Measurements from ENCODE around the gene UNC5B.
A peak's percentile ranks its signal among the peaks of the same experiment; 100 is the strongest.

UNC5B gene

GRCh38 chr10:71283876-71284275, 71.5 kb downstream of the UNC5B start:
- no peak overlapping the region for H3K9ac ChIP-seq (ENCODE audit: low read depth, low read length)
- no peak overlapping the region for H2AFZ ChIP-seq (ENCODE audit: low read depth, low read length)
- H3K27me3 ChIP-seq (ENCODE audit: insufficient read depth, low read length, poor library complexity), result no peaks in the 10 kb centered on the region
- no peaks in the 10 kb centered on the region for H3K79me2 ChIP-seq (ENCODE audit: insufficient read depth, low read length)
- H3K27ac ChIP-seq (ENCODE audit: low read length), result no peak overlapping the region
- no peak for DNase-seq
- H3K9me3 ChIP-seq (ENCODE audit: insufficient read depth, low read length, severe bottlenecking), result no peaks in the 10 kb centered on the region
- ATAC-seq (ENCODE audit: insufficient read depth, low read depth), result no peak
- H3K4me2 ChIP-seq (ENCODE audit: insufficient read depth, low read length), result no peak overlapping the region
- no peaks in the 10 kb centered on the region for H3K4me1 ChIP-seq (ENCODE audit: insufficient read depth, low read length)
- H4K20me1 ChIP-seq (ENCODE audit: insufficient read depth, low read length), result peaks cover 15% of the 10 kb centered on the region
- no peak overlapping the region for H3K4me3 ChIP-seq (ENCODE audit: low read depth in 1 of 2, low read length in 2 of 2)
- no peaks in the 10 kb centered on the region for H3K36me3 ChIP-seq (ENCODE audit: insufficient read depth, low read length)
- TF ChIP-seq CTCF (IDR thresholded peaks at IDR 0.05; ENCODE audit: borderline replicate concordance, extremely low read depth, low read length, poor library complexity, severe bottlenecking) (no peak), EZH2 (IDR thresholded peaks at IDR 0.05; ENCODE audit: borderline replicate concordance, low read depth, low read length, severe bottlenecking) (no peak)

- H3K27ac ChIP-seq (ENCODE audit: low read length), result no peak overlapping the region
- no peak overlapping the region for H2AFZ ChIP-seq (ENCODE audit: low read depth, low read length)
- H3K36me3 ChIP-seq (ENCODE audit: insufficient read depth, low read length), result no peaks in the 10 kb centered on the region
- H3K4me2 ChIP-seq (ENCODE audit: insufficient read depth, low read length), result no peak overlapping the region
- H3K9me3 ChIP-seq (ENCODE audit: insufficient read depth, low read length, severe bottlenecking), result no peaks in the 10 kb centered on the region
- H3K79me2 ChIP-seq (ENCODE audit: insufficient read depth, low read length), result no peaks in the 10 kb centered on the region
- no peak for DNase-seq
- no peaks in the 10 kb centered on the region for H3K27me3 ChIP-seq (ENCODE audit: insufficient read depth, low read length, poor library complexity)
- H3K4me3 ChIP-seq (ENCODE audit: low read depth in 1 of 2, low read length in 2 of 2), result no peak overlapping the region
- H4K20me1 ChIP-seq (ENCODE audit: insufficient read depth, low read length), result peaks cover 15% of the 10 kb centered on the region
- no peak overlapping the region; the same call in 1 of the 2 replicates for H3K9ac ChIP-seq (ENCODE audit: low read depth, low read length)
- H3K4me1 ChIP-seq (ENCODE audit: insufficient read depth, low read length), result no peaks in the 10 kb centered on the region
- 0 out of 3 replicates have a peak, but pooled peaks have one; percentile 25 for ATAC-seq (ENCODE audit: insufficient read depth, low read depth)
- no peak for TF ChIP-seq CTCF (IDR thresholded peaks at IDR 0.05; ENCODE audit: borderline replicate concordance, extremely low read depth, low read length, poor library complexity, severe bottlenecking)
- TF ChIP-seq EZH2 (IDR thresholded peaks at IDR 0.05; ENCODE audit: borderline replicate concordance, low read depth, low read length, severe bottlenecking), result no peak
Measured at GRCh38 chr10:71284544-71285179, 72.3 kb downstream of the UNC5B start.

- Histone ChIP-seq H3K79me2 (ENCODE audit: insufficient read depth, low read length) (no peaks in the 10 kb centered on the region), H2AFZ (ENCODE audit: low read depth, low read length) (no peak overlapping the region), H3K9me3 (ENCODE audit: insufficient read depth, low read length, severe bottlenecking) (no peaks in the 10 kb centered on the region), H3K9ac (ENCODE audit: low read depth, low read length) (no peak overlapping the region), H3K4me1 (ENCODE audit: insufficient read depth, low read length) (no peaks in the 10 kb centered on the region), H4K20me1 (ENCODE audit: insufficient read depth, low read length) (peaks cover 15% of the 10 kb centered on the region), H3K27me3 (ENCODE audit: insufficient read depth, low read length, poor library complexity) (no peaks in the 10 kb centered on the region), H3K27ac (ENCODE audit: low read length) (no peak overlapping the region), H3K4me3 (ENCODE audit: low read depth in 1 of 2, low read length in 2 of 2) (no peak overlapping the region), H3K36me3 (ENCODE audit: insufficient read depth, low read length) (no peaks in the 10 kb centered on the region), H3K4me2 (ENCODE audit: insufficient read depth, low read length) (no peak overlapping the region)
- ATAC-seq (ENCODE audit: insufficient read depth, low read depth) (peak; percentile 90), DNase-seq (peak; percentile 55)
- TF ChIP-seq CTCF (IDR thresholded peaks at IDR 0.05; ENCODE audit: borderline replicate concordance, extremely low read depth, low read length, poor library complexity, severe bottlenecking) (peak; percentile 77), EZH2 (IDR thresholded peaks at IDR 0.05; ENCODE audit: borderline replicate concordance, low read depth, low read length, severe bottlenecking) (no peak)
Measured at GRCh38 chr10:71285180-71285545, 72.8 kb downstream of the UNC5B start.
